Cardiac fibroblast (primary cell): ENCODE results near the gene ECPAS.
"Not testable (repeated sequence)": the region's sequence is repeated elsewhere in the genome, so short reads cannot be mapped to it uniquely, and the experiment has no call there.

Experiments used
- DNase-seq, 2 donors: peaks; one replicate each; pipeline versions ENCODE4 v3.0.0 to v3.0.0-alpha.2; 2010; ENCODE audit warnings: low read depth in 2 of 2
- H3K4me3 ChIP-seq, 2 donors: replicated peaks in 1 of 2; 1 replicate in 1 of 2; 2 replicates in 1 of 2; pipeline ENCODE4 v1.5.1; 2011; ENCODE audit warnings: low read depth in 2 of 2, low read length in 2 of 2, mild to moderate bottlenecking in 2 of 2, moderate library complexity in 1 of 2
- CTCF ChIP-seq: IDR thresholded peaks from one replicate; pipeline ENCODE4 v1.5.1; 2011; ENCODE audit warnings: low read depth, mild to moderate bottlenecking, low read length, inconsistent platforms

The ECPAS gene

GRCh38 chr9:111524731-111525055 is 40.5 kb upstream of the ECPAS start:
- no peak for TF ChIP-seq CTCF
- H3K4me3 ChIP-seq, result peak overlapping the region; percentile 71 to 86
- no peak for DNase-seq

- no peak for TF ChIP-seq CTCF
- H3K4me3 ChIP-seq, result no peak overlapping the region
- peak; percentile 22 to 32 for DNase-seq
Observed at GRCh38 chr9:111516061-111516465, 31.9 kb upstream of the ECPAS start.

- DNase-seq, result no peak
- no peak for TF ChIP-seq CTCF
- no peak overlapping the region for H3K4me3 ChIP-seq
Observed at GRCh38 chr9:111514967-111515366, 30.8 kb upstream of the ECPAS start.

GRCh38 chr9:111511581-111511980 is 27.4 kb upstream of the ECPAS start:
- DNase-seq, H3K4me3 ChIP-seq: not testable (repeated sequence)

- H3K4me3 ChIP-seq, result no peak overlapping the region
- DNase-seq, result no peak
- TF ChIP-seq CTCF, result no peak
Observed at GRCh38 chr9:111502506-111502905, 18.3 kb upstream of the ECPAS start.

- DNase-seq, result no peak
- TF ChIP-seq CTCF, result no peak
- no peak overlapping the region for H3K4me3 ChIP-seq
Observed at GRCh38 chr9:111501648-111502047, 17.5 kb upstream of the ECPAS start.

GRCh38 chr9:111501005-111501562 is 16.9 kb upstream of the ECPAS start:
- TF ChIP-seq CTCF, result no peak
- no peak for DNase-seq

GRCh38 chr9:111497196-111497595 is 13.0 kb upstream of the ECPAS start:
- H3K4me3 ChIP-seq, DNase-seq: not testable (repeated sequence)

More at GRCh38 chr9:111501005-111501562, 16.9 kb upstream of the ECPAS start:
- H3K4me3 ChIP-seq, result no peak overlapping the region
